ENCODE data around the gene HLCS. TPM values are rescaled to one million over a fixed set of nuclear protein-coding genes. Genes with fewer than 3 reads are reported as not detected.

Gene HLCS
- total and polyA plus RNA-seq, 8 donors: 15.9 to 25.3 (median 16.7) TPM

DNA sequence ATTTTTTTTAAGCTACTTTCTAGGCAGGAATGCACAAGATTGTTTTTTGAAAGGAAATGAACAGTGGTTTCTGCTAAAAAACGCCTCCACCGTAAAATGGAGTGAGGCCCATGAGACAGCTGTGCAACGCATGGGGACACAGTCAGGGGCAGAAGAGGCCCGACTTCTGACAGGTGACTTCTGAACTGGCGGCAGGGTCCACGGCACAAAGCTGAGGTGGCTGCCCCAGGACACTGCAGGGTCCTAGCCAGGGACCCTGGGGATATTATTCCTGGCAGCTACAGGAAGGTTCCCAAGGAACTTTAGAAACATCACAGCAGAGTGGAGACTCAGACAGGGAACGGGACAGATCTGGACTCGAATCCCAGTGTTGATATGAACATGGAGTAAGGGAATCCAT, 192.5 kb downstream of the HLCS start:
- no peak for ATAC-seq
- intact Hi-C loops (cut with DNase I): no loop called here
- Histone ChIP-seq H3K27ac (no peak overlapping the region), H3K27me3 (no peaks in the 10 kb centered on the region), H3K4me3 (no peak overlapping the region), H3K36me3 (no peaks in the 10 kb centered on the region), H3K9me3 (no peaks in the 10 kb centered on the region), H3K4me1 (peaks cover 0 to 3% of the 10 kb centered on the region in 2 donors)
- no peak for DNase-seq
- TF ChIP-seq, protein P1, sequence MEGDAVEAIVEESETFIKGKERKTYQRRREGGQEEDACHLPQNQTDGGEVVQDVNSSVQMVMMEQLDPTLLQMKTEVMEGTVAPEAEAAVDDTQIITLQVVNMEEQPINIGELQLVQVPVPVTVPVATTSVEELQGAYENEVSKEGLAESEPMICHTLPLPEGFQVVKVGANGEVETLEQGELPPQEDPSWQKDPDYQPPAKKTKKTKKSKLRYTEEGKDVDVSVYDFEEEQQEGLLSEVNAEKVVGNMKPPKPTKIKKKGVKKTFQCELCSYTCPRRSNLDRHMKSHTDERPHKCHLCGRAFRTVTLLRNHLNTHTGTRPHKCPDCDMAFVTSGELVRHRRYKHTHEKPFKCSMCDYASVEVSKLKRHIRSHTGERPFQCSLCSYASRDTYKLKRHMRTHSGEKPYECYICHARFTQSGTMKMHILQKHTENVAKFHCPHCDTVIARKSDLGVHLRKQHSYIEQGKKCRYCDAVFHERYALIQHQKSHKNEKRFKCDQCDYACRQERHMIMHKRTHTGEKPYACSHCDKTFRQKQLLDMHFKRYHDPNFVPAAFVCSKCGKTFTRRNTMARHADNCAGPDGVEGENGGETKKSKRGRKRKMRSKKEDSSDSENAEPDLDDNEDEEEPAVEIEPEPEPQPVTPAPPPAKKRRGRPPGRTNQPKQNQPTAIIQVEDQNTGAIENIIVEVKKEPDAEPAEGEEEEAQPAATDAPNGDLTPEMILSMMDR (IDR thresholded peaks at IDR 0.05): no peak

DNA sequence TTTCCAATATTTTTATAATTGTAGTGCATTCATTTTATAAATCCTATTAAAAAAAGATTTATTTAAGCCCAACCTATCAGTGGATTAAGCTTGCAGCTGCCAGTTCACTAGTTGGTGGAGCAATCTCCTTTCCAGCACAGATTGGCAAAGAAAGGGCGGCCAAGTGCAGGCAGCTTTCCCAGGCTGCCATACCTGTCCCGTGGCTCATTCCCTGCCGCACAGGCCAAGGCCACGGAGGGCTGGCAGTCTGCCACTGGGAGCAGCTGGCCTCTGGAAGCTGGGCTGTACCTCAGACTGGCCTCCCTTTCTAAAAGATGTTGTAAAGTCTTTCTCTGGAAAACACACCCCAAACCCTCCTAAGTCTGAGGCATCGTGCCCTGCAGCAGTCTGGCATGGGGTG, 193.4 kb downstream of the HLCS start:
- Histone ChIP-seq H3K36me3 (no peaks in the 10 kb centered on the region), H3K27me3 (no peaks in the 10 kb centered on the region), H3K9me3 (no peaks in the 10 kb centered on the region), H3K4me1 (peaks cover 0 to 3% of the 10 kb centered on the region in 2 donors), H3K27ac (no peak overlapping the region), H3K4me3 (no peak overlapping the region)
- TF ChIP-seq, protein P1 (IDR thresholded peaks at IDR 0.05): no peak
- peak in 2 of 4 donors; percentile 69 to 89 for DNase-seq
- intact Hi-C loops (cut with DNase I): no loop called here
- ATAC-seq: peak; percentile 92

DNA sequence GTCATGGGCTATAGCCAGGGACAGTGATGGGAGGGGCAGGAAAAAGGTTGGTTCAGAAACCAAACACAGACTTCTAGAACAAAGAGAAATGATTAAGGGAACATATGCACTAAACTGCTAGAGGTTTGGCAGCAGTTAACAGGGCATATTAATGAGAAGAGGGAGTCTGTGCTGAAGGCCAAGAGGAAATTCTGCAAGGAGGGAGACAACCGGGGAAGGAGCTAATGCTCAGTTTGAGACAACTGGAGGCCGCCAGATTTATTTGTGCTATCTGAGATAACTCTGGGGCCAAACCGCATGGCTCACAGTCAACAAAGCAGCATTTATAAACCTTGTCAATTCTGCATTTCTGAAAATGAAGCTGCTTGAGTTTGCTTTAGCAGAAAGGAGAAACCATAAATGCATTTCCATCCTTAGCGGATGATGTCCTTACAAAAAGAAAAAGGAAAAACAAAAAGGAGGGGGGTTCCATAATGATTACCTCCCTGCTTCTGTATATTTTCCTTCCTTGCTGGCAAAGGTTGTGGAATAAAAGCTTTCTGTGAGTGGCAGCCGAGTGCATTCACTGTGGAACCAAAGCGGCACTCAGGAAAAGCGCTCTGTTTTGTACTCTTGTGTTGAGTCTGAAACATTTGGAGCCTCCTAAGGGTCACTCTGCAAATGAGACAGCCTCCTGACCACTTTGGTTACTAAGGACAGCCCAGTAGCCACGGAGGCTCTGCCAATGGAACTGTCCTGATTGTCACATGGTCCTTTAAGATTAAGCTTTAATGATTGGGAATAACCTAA, 197.2 kb downstream of the HLCS start:
- intact Hi-C loops (cut with DNase I): no loop called here
- Histone ChIP-seq H3K9me3 (no peaks in the 10 kb centered on the region), H3K36me3 (no peaks in the 10 kb centered on the region), H3K4me3 (no peak overlapping the region), H3K27ac (peak overlapping the region in 1 of 2 donors; percentile 2), H3K27me3 (no peaks in the 10 kb centered on the region), H3K4me1 (peaks cover 0 to 3% of the 10 kb centered on the region in 2 donors)
- TF ChIP-seq, protein P1 (IDR thresholded peaks at IDR 0.05): no peak
- ATAC-seq (peak; percentile 30), DNase-seq (no peak)

GRCh38 chr21:36768496-36768895, 198.0 kb downstream of the HLCS start:
- Histone ChIP-seq H3K36me3 (no peaks in the 10 kb centered on the region), H3K27ac (peak overlapping the region in 1 of 2 donors; percentile 43), H3K4me1 (peaks cover 0 to 3% of the 10 kb centered on the region in 2 donors), H3K9me3 (no peaks in the 10 kb centered on the region), H3K4me3 (no peak overlapping the region), H3K27me3 (no peaks in the 10 kb centered on the region)
- intact Hi-C loops (cut with DNase I): no loop called here
- no peak for DNase-seq
- TF ChIP-seq, protein P1 (IDR thresholded peaks at IDR 0.05): no peak
- ATAC-seq: no peak

DNA sequence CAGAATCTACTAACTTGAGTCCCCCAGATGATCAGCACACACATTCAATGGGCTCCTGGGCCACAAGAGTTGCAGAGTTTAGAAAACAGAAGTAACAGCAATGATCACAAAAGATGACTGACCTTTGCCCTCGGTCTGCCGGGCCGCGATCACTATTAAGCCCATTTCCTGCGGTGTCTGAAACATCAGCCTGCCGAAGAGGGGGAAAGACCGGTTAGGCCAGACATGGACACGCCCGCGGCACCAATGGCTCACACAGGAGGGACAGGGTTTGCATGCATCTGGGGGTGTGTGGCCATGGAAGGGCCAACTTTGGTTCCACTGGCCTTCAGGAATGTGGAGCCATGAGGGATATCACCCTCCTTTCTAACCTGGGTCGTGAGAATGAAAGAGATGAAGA, 199.4 kb downstream of the HLCS start:
- intact Hi-C loops (cut with DNase I): no loop called here
- Histone ChIP-seq H3K36me3 (no peaks in the 10 kb centered on the region), H3K4me3 (no peak overlapping the region), H3K27me3 (no peaks in the 10 kb centered on the region), H3K4me1 (no peaks in the 10 kb centered on the region), H3K27ac (no peak overlapping the region), H3K9me3 (no peaks in the 10 kb centered on the region)
- TF ChIP-seq, protein P1 (IDR thresholded peaks at IDR 0.05): no peak
- DNase-seq (no peak), ATAC-seq (no peak)
